Activated CD4-positive, alpha-beta T cell treated with anti-CD3 and anti-CD28 coated beads for 1 hour (primary cell): ENCODE results near the gene USP17L22.
A peak's percentile ranks its signal among the peaks of the same experiment; 100 is the strongest.
"Not testable (repeated sequence)": the region's sequence is repeated elsewhere in the genome, so short reads cannot be mapped to it uniquely, and the experiment has no call there.

Experiments used
- DNase-seq: peaks from one replicate; pipeline ENCODE4 v3.0.0-alpha.2; 2020

The USP17L22 gene, protein sequence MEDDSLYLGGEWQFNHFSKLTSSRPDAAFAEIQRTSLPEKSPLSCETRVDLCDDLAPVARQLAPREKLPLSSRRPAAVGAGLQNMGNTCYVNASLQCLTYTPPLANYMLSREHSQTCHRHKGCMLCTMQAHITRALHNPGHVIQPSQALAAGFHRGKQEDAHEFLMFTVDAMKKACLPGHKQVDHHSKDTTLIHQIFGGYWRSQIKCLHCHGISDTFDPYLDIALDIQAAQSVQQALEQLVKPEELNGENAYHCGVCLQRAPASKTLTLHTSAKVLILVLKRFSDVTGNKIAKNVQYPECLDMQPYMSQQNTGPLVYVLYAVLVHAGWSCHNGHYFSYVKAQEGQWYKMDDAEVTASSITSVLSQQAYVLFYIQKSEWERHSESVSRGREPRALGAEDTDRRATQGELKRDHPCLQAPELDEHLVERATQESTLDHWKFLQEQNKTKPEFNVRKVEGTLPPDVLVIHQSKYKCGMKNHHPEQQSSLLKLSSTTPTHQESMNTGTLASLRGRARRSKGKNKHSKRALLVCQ

DNA sequence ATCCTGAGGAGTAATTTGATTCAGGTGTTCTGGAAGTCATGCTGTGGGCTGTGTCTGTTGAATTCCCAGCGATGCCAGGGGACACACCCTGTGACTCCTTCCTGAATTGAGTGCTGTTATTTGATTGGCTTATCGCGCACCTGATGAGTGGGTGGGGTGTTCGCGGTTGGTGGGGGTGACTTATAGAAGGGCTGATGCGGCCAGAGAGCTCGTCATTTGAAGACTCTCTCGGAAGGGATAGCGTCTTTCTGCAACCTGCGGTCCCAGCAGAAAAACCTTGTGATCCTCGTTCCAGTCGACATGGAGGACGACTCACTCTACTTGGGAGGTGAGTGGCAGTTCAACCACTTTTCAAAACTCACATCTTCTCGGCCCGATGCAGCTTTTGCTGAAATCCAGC, at the start of gene USP17L22:
Gene USP17L22, plus strand, starts transcription at position 301 of the 400 bp plus-strand sequence. Its CDS starts 0 bp downstream, at position 301.
- not testable (repeated sequence) for DNase-seq

DNA sequence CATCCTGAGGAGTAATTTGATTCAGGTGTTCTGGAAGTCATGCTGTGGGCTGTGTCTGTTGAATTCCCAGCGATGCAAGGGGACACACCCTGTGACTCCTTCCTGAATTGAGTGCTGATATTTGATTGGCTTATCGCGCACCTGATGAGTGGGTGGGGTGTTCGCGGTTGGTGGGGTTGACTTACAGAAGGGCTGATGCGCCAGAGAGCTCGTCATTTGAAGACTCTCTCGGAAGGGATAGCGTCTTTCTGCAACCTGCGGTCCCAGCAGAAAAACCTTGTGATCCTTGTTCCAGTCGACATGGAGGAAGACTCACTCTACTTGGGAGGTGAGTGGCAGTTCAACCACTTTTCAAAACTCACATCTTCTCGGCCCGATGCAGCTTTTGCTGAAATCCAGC, 47.6 kb upstream of the USP17L22 start, which contains the start of gene USP17L12:
Gene USP17L12, plus strand, starts transcription at position 301 of the 400 bp plus-strand sequence. Its CDS starts 0 bp downstream, at position 301.
- not testable (repeated sequence) for DNase-seq

DNA sequence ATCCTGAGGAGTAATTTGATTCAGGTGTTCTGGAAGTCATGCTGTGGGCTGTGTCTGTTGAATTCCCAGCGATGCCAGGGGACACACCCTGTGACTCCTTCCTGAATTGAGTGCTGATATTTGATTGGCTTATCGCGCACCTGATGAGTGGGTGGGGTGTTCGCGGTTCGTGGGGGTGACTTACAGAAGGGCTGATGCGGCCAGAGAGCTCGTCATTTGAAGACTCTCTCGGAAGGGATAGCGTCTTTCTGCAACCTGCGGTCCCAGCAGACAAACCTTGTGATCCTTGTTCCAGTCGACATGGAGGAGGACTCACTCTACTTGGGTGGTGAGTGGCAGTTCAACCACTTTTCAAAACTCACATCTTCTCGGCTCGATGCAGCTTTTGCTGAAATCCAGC, 42.8 kb upstream of the USP17L22 start, which contains the start of gene USP17L13:
Gene USP17L13, plus strand, starts transcription at position 301 of the 400 bp plus-strand sequence. Its CDS starts 0 bp downstream, at position 301.
- DNase-seq: not testable (repeated sequence)

DNA sequence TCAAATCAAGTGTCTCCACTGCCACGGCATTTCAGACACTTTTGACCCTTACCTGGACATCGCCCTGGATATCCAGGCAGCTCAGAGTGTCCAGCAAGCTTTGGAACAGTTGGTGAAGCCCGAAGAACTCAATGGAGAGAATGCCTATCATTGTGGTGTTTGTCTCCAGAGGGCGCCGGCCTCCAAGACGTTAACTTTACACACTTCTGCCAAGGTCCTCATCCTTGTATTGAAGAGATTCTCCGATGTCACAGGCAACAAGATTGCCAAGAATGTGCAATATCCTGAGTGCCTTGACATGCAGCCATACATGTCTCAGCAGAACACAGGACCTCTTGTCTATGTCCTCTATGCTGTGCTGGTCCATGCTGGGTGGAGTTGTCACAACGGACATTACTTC, 37.2 kb upstream of the USP17L22 start:
- peak; percentile 5 for DNase-seq

DNA sequence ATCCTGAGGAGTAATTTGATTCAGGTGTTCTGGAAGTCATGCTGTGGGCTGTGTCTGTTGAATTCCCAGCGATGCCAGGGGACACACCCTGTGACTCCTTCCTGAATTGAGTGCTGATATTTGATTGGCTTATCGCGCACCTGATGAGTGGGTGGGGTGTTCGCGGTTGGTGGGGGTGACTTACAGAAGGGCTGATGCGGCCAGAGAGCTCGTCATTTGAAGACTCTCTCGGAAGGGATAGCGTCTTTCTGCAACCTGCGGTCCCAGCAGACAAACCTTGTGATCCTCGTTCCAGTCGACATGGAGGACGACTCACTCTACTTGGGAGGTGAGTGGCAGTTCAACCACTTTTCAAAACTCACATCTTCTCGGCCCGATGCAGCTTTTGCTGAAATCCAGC, 33.3 kb upstream of the USP17L22 start, which contains the start of gene USP17L15:
Gene USP17L15, plus strand, starts transcription at position 301 of the 400 bp plus-strand sequence. Its CDS starts 0 bp downstream, at position 301.
- not testable (repeated sequence) for DNase-seq

DNA sequence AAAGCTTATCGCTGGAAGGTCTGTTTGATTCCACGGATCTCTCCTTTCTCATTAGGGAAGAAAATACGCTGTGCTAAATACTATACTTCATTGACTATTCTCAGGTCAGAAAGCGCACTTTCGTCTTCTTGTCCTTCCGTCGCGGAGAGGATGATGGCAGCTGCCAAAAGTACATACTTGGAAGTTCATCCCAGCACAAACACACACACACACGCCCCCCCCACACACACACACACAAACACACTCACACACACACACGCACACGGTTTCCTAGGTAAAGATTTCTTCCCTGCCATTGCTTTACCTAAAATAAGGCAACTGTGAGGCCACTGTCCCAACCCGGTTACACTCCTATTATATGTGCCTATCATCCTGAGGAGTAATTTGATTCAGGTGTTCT, 29.0 kb upstream of the USP17L22 start:
- not testable (repeated sequence) for DNase-seq

DNA sequence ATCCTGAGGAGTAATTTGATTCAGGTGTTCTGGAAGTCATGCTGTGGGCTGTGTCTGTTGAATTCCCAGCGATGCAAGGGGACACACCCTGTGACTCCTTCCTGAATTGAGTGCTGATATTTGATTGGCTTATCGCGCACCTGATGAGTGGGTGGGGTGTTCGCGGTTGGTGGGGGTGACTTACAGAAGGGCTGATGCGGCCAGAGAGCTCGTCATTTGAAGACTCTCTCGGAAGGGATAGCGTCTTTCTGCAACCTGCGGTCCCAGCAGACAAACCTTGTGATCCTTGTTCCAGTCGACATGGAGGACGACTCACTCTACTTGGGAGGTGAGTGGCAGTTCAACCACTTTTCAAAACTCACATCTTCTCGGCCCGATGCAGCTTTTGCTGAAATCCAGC, 23.8 kb upstream of the USP17L22 start, which contains the start of gene USP17L17:
Gene USP17L17, plus strand, starts transcription at position 301 of the 400 bp plus-strand sequence. Its CDS starts 0 bp downstream, at position 301.
- not testable (repeated sequence) for DNase-seq

DNA sequence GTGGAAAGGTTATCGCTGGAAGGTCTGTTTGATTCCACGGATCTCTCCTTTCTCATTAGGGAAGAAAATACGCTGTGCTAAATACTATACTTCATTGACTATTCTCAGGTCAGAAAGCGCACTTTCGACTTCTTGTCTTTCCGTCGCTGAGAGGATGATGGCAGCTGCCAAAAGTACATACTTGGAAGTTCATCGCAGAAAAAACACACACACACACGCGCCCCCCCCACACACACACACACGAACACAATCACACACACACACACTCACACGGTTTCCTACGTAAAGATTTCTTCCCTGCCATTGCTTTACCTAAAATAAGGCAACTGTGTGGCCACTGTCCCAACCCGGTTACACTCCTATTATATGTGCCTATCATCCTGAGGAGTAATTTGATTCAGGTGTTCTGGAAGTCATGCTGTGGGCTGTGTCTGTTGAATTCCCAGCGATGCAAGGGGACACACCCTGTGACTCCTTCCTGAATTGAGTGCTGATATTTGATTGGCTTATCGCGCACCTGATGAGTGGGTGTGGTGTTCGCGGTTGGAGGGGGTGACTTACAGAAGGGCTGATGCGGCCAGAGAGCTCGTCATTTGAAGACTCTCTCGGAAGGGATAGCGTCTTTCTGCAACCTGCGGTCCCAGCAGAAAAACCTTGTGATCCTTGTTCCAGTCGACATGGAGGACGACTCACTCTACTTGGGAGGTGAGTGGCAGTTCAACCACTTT, 19.3 kb upstream of the USP17L22 start, which contains the start of gene USP17L18:
Gene USP17L18, plus strand, starts transcription at position 678 of the 728 bp plus-strand sequence. Its CDS starts 0 bp downstream, at position 678.
- DNase-seq: peak; percentile 7

DNA sequence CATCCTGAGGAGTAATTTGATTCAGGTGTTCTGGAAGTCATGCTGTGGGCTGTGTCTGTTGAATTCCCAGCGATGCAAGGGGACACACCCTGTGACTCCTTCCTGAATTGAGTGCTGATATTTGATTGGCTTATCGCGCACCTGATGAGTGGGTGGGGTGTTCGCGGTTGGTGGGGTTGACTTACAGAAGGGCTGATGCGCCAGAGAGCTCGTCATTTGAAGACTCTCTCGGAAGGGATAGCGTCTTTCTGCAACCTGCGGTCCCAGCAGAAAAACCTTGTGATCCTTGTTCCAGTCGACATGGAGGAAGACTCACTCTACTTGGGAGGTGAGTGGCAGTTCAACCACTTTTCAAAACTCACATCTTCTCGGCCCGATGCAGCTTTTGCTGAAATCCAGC, 14.3 kb upstream of the USP17L22 start, which contains the start of gene USP17L19:
Gene USP17L19, plus strand, starts transcription at position 301 of the 400 bp plus-strand sequence. Its CDS starts 0 bp downstream, at position 301.
- DNase-seq: not testable (repeated sequence)

DNA sequence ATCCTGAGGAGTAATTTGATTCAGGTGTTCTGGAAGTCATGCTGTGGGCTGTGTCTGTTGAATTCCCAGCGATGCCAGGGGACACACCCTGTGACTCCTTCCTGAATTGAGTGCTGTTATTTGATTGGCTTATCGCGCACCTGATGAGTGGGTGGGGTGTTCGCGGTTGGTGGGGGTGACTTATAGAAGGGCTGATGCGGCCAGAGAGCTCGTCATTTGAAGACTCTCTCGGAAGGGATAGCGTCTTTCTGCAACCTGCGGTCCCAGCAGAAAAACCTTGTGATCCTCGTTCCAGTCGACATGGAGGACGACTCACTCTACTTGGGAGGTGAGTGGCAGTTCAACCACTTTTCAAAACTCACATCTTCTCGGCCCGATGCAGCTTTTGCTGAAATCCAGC, 9.6 kb upstream of the USP17L22 start, which contains the start of gene USP17L20:
Gene USP17L20, plus strand, starts transcription at position 301 of the 400 bp plus-strand sequence. Its CDS starts 0 bp downstream, at position 301.
- not testable (repeated sequence) for DNase-seq

DNA sequence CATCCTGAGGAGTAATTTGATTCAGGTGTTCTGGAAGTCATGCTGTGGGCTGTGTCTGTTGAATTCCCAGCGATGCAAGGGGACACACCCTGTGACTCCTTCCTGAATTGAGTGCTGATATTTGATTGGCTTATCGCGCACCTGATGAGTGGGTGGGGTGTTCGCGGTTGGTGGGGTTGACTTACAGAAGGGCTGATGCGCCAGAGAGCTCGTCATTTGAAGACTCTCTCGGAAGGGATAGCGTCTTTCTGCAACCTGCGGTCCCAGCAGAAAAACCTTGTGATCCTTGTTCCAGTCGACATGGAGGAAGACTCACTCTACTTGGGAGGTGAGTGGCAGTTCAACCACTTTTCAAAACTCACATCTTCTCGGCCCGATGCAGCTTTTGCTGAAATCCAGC, 4.8 kb upstream of the USP17L22 start, which contains the start of gene USP17L21:
Gene USP17L21, plus strand, starts transcription at position 301 of the 400 bp plus-strand sequence. Its CDS starts 0 bp downstream, at position 301.
- DNase-seq: not testable (repeated sequence)

DNA sequence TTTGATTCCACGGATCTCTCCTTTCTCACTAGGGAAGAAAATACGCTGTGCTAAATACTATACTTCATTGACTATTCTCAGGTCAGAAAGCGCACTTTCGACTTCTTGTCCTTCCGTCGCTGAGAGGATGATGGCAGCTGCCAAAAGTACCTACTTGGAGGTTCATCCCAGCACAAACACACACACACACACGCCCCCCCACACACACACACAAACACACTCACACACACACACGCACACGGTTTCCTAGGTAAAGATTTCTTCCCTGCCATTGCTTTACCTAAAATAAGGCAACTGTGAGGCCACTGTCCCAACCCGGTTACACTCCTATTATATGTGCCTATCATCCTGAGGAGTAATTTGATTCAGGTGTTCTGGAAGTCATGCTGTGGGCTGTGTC, 4.3 kb downstream of the USP17L22 start:
- DNase-seq: peak; percentile 25
